Measurements from ENCODE around the gene PCGF2. TPM values are rescaled to one million over a fixed set of nuclear protein-coding genes. Genes with fewer than 3 reads are reported as not detected.
A peak's percentile ranks its signal among the peaks of the same experiment; 100 is the strongest.
"Not testable (repeated sequence)": the region's sequence is repeated elsewhere in the genome, so short reads cannot be mapped to it uniquely, and the experiment has no call there.

PCGF2 gene
- total RNA-seq, 1 donor from 2014 or later = 6.9 TPM

DNA sequence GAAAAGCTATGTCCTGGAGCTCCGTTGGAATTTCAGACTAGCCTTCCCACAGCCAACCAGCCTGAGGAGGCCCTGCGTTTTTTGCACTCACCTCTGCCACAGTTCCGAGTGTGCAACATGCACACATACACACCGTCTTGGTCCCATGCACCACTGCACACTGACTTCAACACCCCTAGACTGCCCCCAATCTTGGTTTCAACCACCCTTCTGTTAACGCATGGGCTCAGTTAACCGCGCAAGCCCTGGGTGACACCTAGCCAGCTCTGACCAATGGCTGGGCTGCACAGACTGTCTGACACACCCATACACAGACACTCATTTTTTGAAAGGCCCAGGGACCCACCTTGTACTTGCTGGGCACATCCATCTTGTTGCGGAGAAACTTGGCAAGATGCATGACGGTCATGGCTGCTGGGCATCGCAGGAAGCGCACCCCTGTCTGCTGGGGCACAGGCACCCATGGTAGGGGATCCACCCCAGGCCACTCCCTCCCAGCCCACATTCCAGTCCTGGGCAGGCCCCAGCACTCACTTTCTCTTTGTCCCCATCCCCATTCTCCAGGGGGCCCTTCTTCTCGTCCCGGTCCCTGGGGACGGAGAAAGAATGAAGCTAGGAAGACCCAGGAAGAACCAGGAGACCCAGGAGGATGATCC, 10.0 kb downstream of the PCGF2 start:
- no peak for DNase-seq (ENCODE audit: low read depth, low spot score)

DNA sequence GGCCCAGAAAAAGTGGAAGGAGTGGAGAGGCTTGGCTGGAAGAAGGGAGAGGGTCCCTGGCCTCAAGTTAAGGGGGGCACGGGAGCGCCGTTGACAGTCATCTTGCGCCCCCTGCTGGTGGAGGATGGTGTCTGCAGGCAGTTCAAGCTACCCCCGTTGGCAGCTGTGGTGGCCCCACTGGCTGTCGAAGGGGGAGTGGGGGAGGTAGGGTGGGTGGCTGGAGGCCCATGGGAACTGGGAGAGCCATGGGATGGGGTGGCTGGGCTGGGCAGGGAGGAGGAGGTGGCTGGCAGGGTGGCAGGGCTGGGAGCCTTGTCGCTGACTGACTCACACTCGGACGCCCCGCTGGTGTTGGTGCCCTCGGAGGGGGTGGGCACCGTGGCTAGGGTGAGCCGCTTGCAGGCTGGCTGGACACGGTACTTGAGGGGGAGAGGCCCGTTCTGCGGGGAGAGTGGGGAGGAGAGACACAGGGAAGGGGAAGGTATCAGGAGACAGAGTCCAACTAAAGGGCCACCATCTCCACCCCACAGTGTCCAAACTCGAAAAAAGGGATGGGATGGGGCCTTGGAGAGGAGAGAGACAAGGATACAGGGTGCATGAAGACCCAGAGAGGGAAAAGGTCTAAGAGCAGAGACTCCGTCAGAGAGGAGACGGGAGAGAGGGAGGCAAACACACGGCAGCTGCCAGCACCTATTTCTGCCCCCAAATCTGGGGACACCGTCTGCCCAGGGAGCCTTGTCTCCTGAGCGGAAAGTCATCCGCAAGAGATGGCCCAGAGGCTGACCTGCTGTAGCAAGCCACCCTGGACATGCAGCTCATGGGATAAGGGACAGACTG, 12.8 kb downstream of the PCGF2 start:
- DNase-seq (ENCODE audit: low read depth, low spot score) = no peak

DNA sequence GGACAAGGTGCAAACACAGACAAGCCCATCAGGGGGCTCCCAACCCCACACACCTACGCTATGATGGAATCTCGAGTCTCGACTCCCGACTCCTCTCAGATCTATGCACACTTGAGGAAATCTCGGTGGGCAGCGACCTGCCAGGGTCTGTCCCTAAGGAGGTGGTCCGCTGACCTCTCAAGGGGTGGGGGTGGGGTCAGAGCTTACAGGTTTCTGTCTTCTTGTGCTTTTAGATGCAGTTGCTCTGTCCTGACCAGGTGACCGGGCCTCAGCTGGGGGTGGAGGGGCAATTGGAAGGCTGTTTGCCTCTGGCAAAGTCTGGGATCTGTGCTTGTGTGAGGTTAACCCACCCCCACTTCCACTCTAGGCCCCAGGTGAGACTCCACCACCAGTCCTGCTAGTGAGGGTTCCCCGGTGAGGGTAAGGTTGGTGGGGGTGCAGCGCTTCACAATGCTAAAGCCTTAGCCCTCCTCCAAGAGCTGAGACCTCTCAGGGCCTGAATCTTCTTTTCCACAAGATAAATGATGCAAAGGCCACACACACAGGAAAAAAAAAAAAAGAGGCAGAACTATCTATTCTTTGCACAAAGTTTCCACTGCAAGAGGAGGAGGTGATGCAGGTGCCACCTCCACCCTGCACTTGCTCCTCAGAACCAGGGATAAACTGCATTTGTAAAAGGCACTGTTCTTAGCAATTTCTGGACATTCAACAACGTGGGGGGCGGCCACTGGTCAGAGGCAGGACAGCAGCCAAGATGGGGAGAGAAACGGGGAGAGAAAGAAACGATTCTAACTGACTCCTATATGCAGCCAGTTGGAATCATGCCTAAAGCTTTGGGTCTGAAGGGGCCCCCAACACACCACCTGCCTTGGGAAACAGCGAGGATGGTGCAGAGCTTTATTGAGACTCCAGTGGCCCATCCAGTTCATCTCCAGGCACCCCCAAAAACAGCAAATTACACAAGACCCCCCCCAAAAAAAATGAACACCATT, 13.9 kb downstream of the PCGF2 start:
- DNase-seq (ENCODE audit: low read depth, low spot score) = no peak

DNA sequence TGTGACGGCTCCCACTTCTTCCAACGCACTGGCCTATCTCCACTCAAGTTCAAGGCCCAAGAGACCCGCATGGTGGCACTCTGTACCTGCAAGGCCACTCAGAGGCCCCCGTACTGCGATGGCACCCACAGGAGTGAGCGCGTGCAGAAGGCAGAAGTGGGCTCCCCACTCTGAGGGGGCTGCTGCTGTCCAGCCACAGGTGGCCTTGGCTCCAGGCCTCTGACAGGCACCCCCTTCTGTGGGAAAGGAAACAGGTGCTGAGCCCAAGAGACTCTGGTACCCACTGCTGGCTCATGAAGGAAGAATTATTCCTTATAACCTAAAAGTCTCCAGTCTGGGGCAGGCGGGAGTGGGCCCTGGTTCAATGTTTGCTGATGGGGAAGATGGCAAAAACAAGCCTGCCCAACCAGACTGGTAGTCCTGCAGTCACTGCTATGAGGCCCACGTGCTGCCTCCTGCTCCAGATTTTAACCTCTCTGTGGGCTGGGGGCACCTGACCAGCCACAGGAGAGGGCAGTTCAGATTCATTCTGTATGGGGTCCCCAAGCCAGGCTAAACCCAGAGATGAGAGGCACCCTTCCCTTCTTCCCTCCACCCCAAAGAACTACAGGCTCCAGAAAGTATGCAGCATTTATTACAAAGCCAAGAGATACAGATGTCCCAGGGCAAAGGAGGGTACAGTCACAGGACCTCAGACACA, 14.7 kb downstream of the PCGF2 start:
- no peak for DNase-seq (ENCODE audit: low read depth, low spot score)

DNA sequence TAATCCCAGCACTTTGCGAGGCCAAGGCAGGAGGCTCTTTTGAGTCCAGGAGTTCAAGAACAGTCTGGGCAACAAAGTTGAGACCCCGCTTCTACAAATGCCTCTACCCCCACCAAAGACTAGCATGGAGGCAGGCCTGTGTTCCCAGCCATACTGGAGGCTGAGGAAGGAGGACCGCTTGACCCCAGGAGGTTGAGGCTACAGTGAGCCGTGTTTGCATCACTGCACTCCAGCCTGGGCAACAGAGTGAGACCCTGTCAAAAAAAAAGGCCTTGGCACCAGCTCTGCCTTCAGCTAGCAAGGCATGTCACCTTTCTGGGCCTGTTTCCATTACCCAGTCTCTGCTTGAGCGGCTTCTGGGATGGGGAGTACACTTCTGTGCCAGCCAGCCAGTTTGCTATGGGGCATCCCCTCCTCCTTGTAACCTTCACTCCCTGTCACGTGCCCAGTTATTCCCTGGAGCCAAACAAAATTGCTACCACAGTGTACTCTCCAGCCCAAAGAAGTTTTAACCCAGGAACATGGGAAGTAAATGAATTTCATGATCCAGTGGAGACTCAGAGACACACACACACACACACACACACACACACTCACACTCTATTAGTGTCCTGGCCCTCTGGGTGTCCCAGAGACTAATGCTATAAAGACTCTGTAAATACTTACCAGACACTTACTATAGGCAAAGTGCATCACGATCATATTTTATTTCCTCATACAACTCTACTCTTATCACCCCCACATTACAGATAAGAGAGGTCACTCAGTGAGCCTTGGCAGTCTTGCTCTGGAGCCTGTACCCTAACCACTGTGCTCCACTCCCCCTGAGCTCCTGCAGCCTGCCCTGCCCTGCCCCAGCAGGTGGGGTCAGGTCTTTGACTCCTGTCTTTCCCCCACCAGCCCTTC, 15.5 kb downstream of the PCGF2 start:
- no peak for DNase-seq (ENCODE audit: low read depth, low spot score)

DNA sequence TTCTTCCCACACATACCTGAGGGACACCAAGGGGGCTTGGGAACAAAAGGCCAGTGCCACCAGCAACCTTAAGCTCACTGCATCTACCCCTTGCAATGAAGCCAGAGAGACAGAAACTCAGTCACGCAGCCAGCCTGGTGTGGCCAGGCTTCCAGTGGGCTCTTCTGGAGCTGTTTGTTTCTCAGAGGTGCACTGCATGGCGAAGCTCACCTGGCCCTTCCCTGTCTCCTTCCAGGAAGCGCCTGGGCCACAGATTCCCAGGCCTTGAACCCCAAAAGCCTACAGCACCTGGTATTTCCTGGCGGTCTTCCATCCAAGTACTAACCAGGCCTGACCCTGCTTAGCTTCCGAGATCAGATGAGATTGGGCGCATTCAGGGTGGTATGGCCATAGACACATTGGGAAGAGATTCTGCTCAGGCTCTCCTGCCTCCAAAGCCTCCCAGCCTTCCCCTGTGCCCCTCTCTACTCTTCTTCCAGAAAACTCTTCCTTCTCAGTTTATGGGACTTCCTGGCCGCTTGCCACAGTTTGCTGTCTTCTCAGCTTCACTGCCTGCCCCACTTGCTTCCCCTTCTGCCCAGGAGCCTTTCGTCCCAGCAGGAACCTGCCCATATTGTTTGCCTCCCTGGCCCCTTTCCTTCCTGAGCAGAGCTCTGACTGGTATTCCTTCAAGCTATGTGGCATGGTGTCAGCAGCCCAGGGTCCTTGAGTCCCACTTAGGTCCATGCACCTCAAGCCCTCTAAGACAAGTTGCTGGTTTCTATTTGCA, 16.4 kb downstream of the PCGF2 start:
- no peak for DNase-seq (ENCODE audit: low read depth, low spot score)

DNA sequence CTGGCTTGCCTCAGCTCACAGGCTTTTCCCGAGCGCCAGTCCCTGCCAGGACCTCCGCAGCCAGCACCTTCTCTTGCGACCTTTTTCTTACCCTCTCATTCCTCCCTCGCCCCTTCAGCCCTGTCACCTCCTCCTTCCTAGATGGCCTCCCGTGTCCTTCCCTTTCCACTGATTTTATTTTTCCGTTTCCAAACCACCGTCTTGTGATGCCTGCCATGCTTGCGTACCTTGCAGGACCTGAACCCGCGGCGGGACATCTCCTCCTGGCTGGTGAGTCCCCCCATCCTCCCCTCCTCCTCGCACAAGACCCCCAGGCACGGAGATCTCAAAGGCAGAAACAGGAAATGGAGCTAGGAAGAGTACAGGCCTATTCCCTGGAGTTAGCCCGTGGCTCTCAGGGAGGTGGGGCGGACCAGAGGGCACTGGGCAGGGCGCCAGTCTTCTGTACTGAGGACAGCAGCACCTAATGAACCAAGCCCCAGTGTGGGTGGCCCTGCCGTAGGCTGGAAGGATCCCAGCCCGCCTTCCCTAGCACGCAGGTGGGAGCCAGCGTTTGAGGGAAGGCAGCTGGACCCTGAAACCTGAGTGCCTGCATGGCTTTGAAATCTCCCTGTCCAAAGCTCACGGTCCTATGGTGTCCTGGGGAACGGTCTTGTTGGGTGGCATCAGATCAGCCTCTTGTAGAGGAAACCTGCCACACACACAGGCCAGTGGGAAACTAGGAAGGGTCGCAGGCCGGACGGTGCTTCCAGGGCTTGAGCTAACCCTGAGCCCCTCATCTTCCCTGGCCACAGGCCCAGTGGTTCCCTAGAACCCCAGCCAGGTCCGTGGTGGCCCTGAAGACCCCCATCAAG, 17.4 kb downstream of the PCGF2 start:
- no peak for DNase-seq (ENCODE audit: low read depth, low spot score)

DNA sequence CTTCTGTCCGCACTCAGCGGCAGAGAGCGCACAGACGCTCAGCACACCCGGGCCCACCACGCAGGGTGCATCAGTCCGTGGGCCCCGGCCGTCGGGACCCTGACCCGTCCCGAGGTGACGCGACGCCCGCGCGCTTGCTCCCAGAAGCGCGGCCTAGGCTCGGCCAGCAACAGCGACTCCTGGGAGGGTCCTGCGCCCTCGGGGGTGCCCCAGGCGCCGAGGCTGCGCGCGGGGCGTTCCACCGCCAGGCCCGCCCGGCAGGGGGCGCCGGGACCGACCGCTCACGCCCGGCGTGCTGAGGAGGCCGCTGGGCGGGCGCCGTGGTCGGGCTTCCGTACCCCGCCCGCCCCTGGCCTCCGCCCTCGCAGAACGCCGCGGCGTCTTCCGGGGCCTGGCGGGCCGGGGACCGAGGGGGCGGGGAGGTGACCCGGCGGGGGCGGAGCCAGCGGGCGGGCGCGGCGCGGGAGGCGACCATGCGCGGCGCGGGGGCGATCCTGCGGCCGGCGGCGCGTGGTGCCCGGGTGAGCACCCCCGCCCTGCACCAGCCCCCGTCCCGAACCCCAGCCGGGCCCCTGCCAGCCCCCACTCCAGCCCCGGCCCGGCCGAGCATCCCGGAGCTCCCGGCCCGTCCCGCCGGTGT, 18.1 kb downstream of the PCGF2 start, which contains the start of gene CISD3:
Gene CISD3 (plus strand): TSS at position 456 of the 640 bp plus-strand sequence. CDS start 18 bp downstream, at position 474.
- peak; percentile 30 for DNase-seq (ENCODE audit: low read depth, low spot score)

DNA sequence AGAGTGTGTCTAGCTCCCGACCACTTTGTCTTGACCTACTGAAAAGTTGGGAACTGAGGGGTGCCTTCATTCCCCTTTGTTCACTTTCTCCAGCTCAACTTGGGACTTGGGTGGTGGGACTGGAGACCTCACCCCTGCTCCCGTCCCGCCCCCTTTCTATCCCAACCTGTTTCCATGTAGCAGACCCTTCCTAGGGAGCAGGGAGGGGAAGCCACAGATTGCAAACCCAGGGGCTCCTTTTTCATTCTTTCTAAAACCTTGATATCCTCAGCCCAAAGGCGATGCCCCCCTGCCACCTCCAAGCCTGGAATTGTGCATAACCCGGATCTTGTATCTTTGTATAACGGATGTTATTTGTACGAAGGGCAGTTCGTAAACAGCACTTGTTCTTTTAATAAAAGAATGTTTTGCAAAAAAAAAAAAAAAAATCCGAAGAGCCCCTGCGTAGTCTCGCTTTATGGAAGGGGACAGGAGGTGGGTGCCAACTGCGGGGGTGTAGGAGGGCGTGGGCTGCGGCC, 18.7 kb downstream of the PCGF2 start:
- no peak for DNase-seq (ENCODE audit: low read depth, low spot score)

DNA sequence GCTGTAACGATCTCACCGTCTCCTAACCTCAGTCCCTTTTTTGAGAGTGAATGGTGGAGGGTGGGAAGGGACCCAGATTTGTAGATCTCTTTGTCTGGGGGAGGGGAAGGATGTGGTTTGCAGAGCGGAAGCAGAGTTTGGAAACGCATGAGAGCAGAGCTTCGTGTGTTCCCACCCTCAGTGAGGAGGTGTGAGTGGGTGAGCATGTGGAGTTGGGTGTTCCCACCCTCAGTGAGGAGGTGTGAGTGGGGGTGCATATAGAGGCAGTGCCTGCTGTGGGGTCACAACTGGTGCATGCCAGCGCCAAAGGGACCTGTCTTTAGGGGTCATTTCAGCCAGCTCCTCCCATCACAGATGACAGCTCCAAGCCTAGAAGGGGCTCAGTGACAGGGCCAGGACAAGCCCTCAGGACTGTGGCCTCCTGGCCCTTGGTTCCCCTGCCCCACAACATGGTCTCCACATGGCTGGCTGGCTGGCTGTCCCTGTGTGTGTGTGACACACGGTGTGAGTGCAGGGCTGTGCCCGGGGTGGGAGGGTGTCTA, 19.8 kb downstream of the PCGF2 start:
- no peak for DNase-seq (ENCODE audit: low read depth, low spot score)

DNA sequence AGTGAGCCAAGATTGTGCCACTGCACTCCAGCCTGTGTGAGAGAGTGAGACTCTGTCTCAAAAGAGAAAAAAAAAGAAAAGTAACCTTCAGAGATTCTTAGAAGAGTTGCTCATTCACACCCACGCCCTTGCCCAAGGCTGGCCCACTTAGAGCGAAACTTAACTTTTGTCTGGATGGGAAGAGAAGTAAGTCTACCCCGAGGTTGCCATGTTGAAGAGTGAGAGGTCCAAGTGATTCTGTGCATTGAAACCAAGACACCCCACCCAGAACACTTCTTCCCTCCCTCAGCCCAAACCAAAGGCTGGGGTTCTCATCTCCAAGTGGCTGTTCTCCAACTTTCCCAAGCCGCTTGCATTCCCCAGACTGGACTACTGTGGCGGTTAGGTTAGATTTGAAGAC, 20.4 kb downstream of the PCGF2 start:
- no peak for DNase-seq (ENCODE audit: low read depth, low spot score)

DNA sequence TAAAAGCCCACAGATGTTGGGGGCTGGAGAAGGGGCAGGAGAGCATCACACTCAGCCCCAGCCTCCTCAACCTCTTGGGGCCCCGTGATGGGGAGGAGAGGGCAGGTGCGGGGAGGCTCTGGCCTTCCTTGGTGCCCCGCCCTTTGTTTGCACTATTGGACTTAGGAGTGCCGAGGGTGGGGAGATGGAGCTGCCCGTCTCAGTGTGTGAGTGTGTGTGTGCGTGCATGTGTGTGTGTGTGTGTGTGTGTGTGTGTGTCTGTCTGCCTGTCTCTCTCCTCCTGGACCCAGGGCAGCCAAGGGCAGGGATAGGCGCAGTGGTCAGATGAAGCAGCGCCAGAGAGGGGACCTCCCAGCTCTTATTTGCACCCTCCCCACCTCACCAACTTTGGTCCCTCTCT, 22.0 kb downstream of the PCGF2 start:
- not testable (repeated sequence) for DNase-seq (ENCODE audit: low read depth, low spot score)

DNA sequence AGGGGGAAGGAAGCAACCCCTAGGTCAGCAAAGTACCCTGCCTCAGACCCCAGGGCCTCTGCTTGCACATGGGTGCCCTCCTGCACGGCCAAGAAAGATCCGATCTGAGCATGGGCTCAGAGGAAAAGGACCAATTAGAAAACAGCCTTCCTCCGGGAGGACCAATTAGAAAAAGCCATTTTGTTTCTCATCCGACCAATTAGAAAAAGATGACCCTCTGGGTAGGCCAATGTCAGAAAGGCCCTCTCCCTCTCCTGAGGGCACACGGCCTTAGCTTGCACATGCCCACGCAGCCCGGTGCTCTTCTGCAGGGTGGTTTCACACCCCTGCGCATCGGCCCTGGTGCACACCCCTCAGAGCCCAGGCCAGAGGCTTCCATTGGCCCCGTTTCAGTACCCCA, 23.1 kb downstream of the PCGF2 start:
- DNase-seq (ENCODE audit: low read depth, low spot score) = no peak

DNA sequence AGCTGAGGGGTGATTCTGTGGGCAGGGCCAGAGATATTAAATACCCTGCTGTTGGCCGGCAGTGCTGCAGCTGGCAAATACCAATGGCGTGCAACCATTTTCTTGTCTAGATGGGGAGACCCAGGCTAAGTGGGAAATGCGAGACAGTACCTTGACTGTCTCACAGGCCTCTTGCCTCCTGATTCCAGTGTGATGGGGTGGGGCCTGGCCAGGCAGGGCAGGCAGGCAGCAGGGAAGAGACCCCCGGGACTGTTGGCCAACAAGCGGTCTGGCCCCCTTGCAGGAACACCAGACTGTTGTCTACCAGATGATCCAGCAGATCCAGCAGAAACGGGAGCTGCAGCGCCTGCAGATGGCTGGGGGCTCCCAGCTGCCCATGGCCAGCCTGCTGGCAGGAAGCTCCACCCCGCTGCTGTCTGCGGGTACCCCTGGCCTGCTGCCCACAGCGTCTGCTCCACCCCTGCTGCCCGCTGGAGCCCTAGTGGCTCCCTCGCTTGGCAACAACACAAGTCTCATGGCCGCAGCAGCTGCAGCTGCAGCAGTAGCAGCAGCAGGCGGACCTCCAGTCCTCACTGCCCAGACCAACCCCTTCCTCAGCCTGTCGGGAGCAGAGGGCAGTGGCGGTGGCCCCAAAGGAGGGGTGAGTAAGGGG, 23.7 kb downstream of the PCGF2 start:
- no peak for DNase-seq (ENCODE audit: low read depth, low spot score)

DNA sequence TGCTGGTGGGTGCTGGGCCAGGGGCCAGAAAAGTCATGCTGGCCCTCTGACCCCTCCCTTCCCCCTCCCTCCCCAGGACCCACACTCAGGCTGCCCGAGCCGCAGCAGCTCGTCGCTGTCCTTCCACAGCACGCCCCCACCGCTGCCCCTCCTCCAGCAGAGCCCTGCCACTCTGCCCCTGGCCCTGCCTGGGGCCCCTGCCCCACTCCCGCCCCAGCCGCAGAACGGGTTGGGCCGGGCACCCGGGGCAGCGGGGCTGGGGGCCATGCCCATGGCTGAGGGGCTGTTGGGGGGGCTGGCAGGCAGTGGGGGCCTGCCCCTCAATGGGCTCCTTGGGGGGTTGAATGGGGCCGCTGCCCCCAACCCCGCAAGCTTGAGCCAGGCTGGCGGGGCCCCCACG, 26.3 kb downstream of the PCGF2 start:
- no peak for DNase-seq (ENCODE audit: low read depth, low spot score)

DNA sequence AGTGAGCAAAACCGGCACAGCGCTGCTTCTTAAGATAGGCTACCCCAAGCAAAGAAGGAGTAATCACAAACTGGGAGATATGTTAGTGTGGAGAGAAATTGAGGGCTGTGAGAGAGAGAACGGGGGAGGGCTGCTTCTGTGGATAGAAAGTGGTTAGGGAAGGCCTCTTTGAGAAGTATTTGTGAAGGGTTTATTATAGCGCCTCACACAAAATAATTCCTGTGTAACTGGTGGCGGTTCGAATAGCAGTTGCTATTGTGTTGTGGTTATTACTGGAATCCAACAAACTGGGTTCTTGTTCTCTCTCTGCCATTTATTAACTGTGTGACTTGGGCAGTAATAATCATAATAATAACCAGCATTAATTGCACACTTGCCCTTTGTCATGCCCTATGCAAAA, 27.2 kb downstream of the PCGF2 start:
- DNase-seq (ENCODE audit: low read depth, low spot score) = no peak
